ENCODE data around the gene INHBB.

GRCh38 chr2:120372816-120373215 lies 26.9 kb downstream of the INHBB start:
- no peak for TF ChIP-seq CTCF (IDR thresholded peaks at IDR 0.05; ENCODE audit: poor library complexity, severe bottlenecking)
- TF ChIP-seq POLR2AphosphoS5 (IDR thresholded peaks at IDR 0.05): no peak

Data from neural cell (in vitro differentiated cells).